PC-9 (cell line): ENCODE data around the gene OR2AT4.

Experiments
- EZH2 ChIP-seq: fragments of 200-600 bp; sonication (generic); IDR thresholded peaks from 2 replicates; pipeline ENCODE4 v1.8.0; 2017; ENCODE audit warnings: antibody characterized with exemption, low read depth
- TF ChIP-seq, protein P1 (sequence below): fragments of 200-600 bp; sonication (generic); conservative IDR thresholded peaks from 2 replicates; pipeline ENCODE4 v1.6.1; 2017; ENCODE audit warnings: mixed run types, antibody characterized with exemption, mild to moderate bottlenecking, moderate library complexity

DNA sequence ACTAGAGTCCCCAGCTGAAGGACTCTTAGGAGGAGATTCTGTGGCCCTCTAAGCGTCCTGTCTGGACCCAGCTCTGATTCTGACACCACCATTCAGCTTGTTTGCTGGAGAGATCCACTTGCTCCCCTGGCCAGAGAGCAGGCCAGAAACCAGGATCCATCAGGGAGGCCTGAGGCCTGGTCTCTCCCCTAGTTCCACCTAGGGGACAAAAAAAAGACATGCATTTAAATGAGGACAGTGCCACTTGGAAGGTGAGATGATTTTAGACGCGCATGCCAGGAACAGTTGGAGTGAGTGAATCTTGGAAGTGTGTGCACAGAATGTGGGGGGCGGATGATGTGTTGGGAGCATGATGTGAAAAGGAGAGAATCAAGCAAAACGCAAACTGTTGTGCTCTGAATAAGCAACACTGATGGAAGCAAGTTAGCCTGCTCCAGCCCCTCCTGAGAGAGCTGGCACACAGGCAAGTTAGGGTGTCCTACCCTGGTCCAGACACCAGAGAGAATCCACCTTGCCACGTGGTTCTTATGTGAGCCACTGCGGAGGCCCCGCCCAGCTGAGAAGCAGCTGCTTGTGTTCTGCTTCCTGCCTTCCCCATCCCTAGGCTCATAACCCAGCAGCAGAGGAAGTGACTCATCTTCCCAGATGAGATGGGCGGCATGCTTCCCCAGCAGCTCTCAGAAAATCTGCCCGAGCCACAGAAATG is 46.2 kb upstream of the OR2AT4 start:
- TF ChIP-seq, protein P1, sequence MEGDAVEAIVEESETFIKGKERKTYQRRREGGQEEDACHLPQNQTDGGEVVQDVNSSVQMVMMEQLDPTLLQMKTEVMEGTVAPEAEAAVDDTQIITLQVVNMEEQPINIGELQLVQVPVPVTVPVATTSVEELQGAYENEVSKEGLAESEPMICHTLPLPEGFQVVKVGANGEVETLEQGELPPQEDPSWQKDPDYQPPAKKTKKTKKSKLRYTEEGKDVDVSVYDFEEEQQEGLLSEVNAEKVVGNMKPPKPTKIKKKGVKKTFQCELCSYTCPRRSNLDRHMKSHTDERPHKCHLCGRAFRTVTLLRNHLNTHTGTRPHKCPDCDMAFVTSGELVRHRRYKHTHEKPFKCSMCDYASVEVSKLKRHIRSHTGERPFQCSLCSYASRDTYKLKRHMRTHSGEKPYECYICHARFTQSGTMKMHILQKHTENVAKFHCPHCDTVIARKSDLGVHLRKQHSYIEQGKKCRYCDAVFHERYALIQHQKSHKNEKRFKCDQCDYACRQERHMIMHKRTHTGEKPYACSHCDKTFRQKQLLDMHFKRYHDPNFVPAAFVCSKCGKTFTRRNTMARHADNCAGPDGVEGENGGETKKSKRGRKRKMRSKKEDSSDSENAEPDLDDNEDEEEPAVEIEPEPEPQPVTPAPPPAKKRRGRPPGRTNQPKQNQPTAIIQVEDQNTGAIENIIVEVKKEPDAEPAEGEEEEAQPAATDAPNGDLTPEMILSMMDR, result no peak
- TF ChIP-seq EZH2, result no peak
